ENCODE measurements around the gene PROB1.

Gene PROB1

GRCh38 chr5:139386050-139386438 is 8.9 kb downstream of the PROB1 start:
- no peak for DNase-seq (ENCODE audit: low read depth)
- H3K4me3 ChIP-seq (ENCODE audit: low read depth, low read length), result no peak overlapping the region
- no peak for TF ChIP-seq CTCF (conservative IDR thresholded peaks at IDR 0.05; ENCODE audit: low read depth, low read length)

GRCh38 chr5:139385061-139386049 is 9.5 kb downstream of the PROB1 start:
- no peak for DNase-seq (ENCODE audit: low read depth)
- no peak overlapping the region for H3K4me3 ChIP-seq (ENCODE audit: low read depth, low read length)
- TF ChIP-seq CTCF (conservative IDR thresholded peaks at IDR 0.05; ENCODE audit: low read depth, low read length), result no peak

- no peak overlapping the region for H3K4me3 ChIP-seq (ENCODE audit: low read depth, low read length)
Measured at GRCh38 chr5:139384591-139385051, 10.3 kb downstream of the PROB1 start.

GRCh38 chr5:139383993-139384590 is 10.8 kb downstream of the PROB1 start:
- no peak overlapping the region for H3K4me3 ChIP-seq (ENCODE audit: low read depth, low read length)
- DNase-seq (ENCODE audit: low read depth), result no peak

More at GRCh38 chr5:139384591-139385051, 10.3 kb downstream of the PROB1 start:
- no peak for DNase-seq (ENCODE audit: low read depth)
- no peak for TF ChIP-seq CTCF (conservative IDR thresholded peaks at IDR 0.05; ENCODE audit: low read depth, low read length)

GRCh38 chr5:139383275-139383992 is 11.5 kb downstream of the PROB1 start, which contains the start of gene SLC23A1:
Gene SLC23A1 (minus strand): TSS chr5:139383297. CDS start chr5:139383253, 44 bp downstream.
- DNase-seq (ENCODE audit: low read depth), result no peak
- TF ChIP-seq CTCF (conservative IDR thresholded peaks at IDR 0.05; ENCODE audit: low read depth, low read length), result no peak
- H3K4me3 ChIP-seq (ENCODE audit: low read depth, low read length), result no peak within 1 kb of the TSS

More at GRCh38 chr5:139383993-139384590, 10.8 kb downstream of the PROB1 start:
- TF ChIP-seq CTCF (conservative IDR thresholded peaks at IDR 0.05; ENCODE audit: low read depth, low read length), result no peak

GRCh38 chr5:139382807-139383206 is 12.1 kb downstream of the PROB1 start:
- H3K4me3 ChIP-seq (ENCODE audit: low read depth, low read length), result no peak overlapping the region
- no peak for TF ChIP-seq CTCF (conservative IDR thresholded peaks at IDR 0.05; ENCODE audit: low read depth, low read length)
- DNase-seq (ENCODE audit: low read depth), result no peak
